GM18505 (cell line): ENCODE measurements around the gene TPST1.

Source experiments
- ATAC-seq: cut with Tn5 transposase; IDR thresholded peaks from one replicate; pipeline ENCODE4 v1.9.1; 2021; ENCODE audit not compliant: unreplicated experiment
- POLR2A ChIP-seq: IDR thresholded peaks from 4 replicates; pipeline ENCODE4 v1.6.1; 2011; ENCODE audit warnings: borderline replicate concordance; ENCODE audit not compliant: insufficient read depth, insufficient read length; ENCODE audit errors: extremely low read depth

Gene TPST1

DNA sequence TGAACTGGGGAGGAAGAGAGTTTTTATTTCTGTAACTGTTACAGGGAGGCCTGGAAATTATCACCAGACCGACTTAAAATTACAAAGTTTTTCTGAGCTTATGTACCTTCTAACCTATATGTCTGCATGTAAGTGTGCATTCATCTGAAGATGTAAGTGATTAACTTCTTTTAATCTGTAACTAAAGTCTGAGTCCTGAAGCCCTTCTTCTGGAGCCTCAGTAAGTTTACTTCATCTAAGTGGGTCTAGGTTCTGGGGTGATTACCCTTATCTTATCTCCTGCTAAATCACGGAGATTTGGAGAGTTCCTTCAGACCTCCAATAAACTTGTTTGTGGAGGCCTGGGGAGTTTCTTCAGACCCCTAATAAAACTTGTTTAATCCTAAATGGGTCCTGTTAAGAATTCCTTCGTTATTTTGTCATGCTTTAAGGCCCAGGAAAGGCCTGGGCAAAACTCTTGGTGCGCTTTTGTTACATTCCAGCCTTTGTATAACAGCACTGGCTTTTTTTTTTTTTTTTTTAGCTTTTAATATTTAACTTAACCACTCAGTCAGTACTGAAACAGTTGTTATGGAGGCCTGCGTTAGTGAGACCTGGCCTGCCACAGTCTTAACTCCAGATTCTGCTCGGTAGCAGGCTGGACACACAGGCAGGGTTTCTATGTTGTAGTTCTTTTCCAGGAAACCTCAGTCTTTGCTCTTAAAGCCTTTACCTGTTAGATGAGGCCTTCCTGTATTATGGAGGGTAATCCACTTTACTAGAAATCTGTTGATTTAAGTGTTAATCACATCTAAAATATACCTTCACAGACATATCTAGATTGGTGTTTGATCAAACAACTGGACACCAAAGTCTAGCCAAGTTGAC is 33.0 kb downstream of the TPST1 start:
- TF ChIP-seq POLR2A, result no peak
- ATAC-seq, result no peak

DNA sequence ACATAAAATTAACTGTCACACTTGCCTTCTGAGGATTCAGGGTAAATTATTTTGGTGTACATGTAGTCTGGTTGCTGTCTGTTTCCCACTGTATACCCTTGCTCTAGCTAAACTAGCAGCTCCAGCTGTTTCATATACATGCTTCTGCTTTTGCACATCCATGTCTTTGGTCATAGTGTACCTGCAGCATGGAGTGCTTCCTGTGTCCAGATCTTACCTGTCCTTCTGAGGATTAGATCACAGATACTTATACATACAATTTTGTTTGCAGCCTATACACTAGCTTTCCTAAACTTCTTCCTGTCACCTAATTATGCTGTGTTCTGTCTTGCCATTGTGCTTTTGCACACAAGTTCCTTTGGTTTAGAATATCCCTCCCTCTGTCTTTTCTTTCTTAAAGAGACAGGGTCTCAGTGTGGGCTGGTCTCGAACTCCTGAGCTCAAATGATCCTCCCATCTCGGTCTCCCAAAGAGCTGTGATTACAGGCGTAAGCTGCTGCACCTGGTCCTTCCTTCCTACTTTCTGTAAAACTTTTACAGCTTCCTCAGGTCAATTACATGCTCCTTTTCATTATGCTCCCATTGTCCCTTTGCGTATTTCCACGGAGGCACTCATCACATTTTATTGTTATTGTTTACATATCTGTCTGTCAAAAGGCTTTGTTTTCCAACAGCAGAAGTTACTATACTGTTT is 33.8 kb downstream of the TPST1 start:
- TF ChIP-seq POLR2A, result no peak

DNA sequence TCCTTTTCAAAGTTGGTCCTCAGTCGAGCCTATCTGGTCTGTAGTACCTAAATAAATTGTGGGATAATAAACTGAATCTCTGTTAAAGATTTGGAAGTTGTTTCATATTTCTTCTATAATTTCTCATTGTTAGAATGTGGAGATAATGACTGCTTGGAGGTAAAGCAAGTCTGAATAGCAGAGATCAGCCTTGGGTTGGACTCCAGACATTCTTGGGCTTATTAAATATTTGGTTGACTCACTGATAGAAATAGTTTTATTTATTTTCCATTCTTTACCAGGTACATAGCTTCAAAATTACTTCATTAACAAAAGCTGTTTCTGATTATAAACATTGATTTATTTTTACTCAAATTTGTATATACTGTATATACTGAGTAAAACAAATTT is 34.3 kb downstream of the TPST1 start:
- TF ChIP-seq POLR2A, result no peak
- ATAC-seq, result no peak

More for the DNA sequence above, 33.8 kb downstream of the TPST1 start:
- no peak for ATAC-seq

DNA sequence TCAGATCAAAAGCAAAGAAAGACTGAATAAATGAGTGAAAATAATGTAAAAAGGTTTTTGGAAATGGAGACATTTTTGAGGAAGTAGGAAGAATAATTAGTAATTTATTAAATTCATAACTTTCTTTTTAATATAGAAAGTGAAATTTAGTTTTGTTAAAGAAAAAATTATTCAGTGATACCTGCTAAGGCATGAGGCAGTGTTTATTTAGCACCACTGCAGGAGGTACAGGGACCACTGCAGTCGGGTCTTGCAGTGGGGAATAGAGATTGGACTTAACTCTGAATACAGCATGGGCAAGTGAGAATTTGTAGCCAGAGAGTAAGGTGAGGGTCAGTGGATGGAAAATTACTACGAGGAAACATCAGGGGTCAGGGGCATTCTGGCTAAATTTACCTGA is 39.9 kb downstream of the TPST1 start:
- no peak for ATAC-seq
- TF ChIP-seq POLR2A, result no peak

DNA sequence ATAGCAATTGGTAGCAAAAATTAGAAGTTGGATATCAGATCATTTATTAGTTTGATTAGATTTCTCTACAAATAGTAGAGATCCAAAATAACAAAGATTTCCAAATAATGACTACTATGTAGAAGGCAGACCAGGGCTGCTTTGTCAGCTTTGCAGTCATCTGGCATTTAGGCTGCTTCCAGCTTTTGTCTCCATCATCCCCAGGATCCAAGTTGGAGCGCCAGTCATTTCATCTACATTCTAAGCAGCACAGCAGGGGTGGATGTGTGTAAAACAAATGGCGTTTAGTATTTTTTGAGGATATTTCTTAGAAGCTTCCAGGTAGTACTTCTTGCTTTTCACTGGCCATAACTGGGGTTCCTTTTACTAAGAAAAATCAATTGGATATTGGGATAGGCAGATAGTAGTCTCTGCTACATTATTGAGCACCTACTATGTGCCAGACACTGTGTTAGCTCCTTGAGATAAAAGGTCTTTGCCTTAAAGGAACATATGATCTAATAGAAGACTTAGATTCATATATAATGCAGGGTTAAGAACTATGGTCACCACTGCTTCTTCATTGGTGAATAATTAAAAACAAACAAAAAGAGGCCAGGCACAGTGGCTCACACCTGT is 41.5 kb downstream of the TPST1 start:
- no peak for TF ChIP-seq POLR2A
- ATAC-seq, result no peak

DNA sequence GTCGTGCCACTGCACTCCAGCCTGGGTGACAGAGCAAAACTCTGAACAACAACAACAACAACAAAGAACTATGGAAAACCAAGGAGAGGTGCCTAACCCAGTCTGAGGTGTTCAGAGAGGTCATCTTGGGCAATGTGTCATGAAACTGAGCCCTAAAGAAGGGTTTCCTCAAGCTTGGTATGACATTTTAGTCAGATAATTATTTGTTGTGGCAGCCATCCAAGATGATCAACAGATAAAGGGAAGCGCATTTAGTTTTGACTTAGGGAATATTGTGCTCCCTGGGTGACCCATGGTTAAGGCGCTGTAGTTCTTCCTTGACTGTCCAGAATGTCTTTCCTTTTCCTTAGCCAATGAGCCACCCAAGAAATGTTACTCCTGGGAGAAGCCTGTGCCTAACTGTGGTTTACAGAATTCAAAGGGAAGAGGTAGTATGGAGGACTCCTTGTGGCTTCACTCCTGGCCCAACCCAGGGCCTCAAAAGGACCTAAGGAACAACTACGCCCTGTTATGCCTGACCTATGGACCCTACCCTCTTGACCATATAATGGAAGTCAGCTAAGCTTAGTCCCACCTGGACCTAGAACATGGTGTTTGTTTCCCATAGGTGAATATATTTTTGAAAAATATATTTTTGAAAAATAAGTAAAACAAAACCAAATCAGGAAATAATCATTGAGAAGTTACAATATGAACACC is 42.4 kb downstream of the TPST1 start:
- no peak for ATAC-seq
- no peak for TF ChIP-seq POLR2A

DNA sequence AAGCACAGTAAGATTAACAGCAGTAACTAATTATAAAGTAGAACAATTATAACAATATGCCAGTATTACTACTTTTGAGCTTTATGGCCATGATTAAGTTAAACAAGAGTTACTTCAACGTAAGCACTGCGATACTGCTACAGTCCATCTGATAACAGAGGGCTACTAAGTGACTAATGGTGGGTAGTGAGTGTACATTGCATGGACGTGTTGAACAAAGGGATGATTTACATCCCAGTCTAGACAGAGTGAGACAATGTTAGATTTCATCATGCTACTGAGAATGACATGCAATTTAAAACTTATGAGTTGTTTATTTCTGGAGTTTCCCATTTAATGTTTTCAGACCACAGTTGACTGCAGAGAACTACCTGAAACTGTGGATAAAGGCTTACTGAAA is 45.6 kb downstream of the TPST1 start:
- ATAC-seq, result no peak

DNA sequence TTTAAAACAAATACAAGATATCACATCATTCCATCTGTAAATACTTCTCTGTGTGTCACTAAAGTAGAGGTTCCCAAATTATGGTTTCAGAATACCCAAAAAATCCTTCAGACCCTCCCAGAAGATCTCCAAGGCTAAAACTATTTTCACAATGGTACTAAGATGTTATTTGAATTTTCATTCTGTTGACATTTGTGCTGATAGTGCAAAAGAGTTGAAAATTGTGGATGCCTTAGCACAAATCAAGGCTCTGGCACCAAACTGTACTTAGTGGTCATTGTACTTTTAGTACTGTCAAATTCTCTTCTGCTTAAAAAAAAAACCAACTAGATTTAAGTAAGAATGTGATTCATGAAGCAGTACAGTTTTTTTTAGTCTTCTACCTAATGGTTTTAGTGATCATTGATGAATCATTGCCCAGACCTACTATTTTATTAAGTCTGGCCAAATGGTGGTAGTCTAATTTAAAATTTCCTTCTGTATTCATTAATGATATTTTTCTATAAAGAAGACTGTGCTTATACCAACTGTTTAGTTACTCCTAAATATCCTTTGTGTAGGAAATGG is 50.5 kb downstream of the TPST1 start:
- no peak for TF ChIP-seq POLR2A
- no peak for ATAC-seq

More for the DNA sequence above, 45.6 kb downstream of the TPST1 start:
- no peak for TF ChIP-seq POLR2A

DNA sequence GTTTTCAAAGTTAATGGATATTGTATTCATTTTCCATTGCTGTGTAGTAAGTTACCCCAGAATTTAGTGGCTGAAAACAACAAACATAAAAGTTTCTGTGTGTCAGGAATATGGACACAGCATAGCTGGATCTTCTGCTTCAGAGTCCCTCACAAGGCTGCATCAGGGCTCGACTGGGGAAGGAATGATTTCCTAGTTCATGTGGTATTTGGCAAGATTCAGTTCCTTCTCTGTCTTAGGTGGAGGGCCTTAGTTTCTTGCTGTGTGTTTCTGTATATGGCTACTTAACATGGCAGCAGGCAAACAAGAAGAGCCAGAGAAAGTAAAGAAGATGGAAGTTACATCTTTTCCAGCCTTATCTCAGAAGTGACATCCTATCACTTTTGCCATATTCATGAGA is 51.1 kb downstream of the TPST1 start:
- no peak for ATAC-seq
- no peak for TF ChIP-seq POLR2A

DNA sequence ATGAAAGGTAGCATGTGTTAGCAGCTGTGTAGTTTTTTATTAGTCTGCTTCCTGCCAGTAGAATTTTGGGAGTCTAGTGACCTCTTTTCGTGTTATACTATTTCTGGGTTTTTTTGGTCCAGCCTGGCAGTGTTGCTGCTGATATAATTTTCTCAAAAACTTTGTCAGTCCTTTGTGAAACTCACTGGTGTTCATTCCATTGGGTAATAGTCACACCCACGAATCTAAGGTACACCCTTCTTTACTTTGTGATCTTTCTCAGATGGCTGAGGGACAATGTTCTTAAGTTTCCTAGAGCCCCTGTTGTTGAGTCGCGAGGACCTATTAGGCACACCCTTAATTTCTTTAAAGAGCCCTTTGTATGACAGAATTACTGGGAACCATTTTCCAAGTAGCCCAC is 52.3 kb downstream of the TPST1 start:
- no peak for TF ChIP-seq POLR2A
- ATAC-seq, result no peak

DNA sequence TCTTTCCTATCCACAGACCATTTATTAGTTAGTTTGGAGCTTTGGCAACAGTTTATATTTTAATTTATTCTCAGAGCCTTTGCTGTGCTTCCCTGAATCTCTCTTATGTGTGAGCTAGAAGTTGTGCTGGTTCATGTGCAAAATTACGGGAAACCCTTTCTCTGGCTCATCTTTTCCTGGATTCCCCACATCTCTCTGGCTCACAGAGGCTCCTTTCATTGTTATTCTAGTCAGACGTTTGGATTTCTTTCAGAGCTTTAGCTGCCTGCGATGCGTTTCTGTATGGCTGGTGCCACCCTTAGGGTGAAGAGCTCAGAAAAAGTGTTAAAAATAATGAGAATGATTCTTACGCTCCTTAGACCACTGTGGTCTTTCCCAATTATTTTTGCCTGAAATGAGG is 53.3 kb downstream of the TPST1 start:
- TF ChIP-seq POLR2A, result no peak
- ATAC-seq, result no peak

DNA sequence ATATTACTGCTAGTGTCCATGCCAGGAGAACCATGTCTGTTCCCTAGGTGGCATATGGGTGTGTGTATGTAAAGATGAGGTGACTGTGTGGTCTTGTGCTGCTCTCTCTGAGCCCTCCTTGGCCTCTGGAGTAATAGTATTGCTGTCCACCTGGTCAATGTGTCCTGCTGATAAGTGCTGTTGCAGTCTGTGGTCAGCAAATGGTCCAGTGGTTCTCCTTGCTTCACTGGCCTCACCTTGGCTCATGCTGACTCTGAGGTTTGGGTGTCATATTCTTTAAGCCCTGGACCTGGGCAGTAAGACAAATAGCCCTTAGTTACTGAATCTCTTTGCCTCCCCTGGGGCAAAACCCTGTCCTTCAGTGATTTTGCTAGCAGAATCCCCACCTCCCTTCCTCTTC is 56.8 kb downstream of the TPST1 start:
- no peak for TF ChIP-seq POLR2A
- ATAC-seq, result no peak

DNA sequence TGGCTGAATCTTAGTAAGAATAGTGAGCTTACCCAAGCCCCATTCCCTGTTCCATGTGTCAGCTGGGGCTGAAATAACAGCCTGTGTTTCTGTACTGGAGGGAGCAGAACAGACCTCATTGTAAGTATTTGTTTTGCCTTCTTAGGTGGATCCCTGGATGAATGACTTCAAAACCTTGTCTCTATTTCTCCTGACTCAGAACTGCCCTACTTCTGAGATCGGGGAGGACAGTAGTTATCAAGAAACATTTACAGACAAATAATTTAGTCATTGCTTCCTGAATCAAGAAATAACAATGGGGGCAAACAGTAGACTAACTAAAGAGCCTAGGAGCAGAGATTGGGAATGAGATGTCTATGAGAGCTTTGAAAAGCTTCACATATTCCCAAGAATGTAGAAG is 58.8 kb downstream of the TPST1 start:
- ATAC-seq, result no peak
- no peak for TF ChIP-seq POLR2A
